K562 (cell line): ENCODE measurements around the gene CPOX. TPM values are rescaled to one million over a fixed set of nuclear protein-coding genes. Genes with fewer than 3 reads are reported as not detected.

Experiments
- ATAC-seq: fragments of 200-7000 bp; cut with Tn5 transposase; 3 replicates; pipeline ENCODE4 v1.9.1; 2020; ENCODE audit warnings: moderate library complexity
- BruUV-seq: library from RNA; stranded (reverse); fragments of 400-500 nt; replicated peaks from 2 replicates; lab custom pipeline; 2021; lab: Mats Ljungman, UMichigan
- CTCF ChIA-PET: fragments of 300-600 bp; formaldehyde crosslinking; extraction: SDS; loops from one replicate; lab custom pipeline; 2021; ENCODE audit warnings: low intra/inter-chr PET ratio; lab: Yijun Ruan, JAX
- POLR2A ChIA-PET: fragments of 300-600, 350-650 bp; sonication (Branson Sonifier 250); formaldehyde crosslinking; extraction: SDS; loops from one replicate; lab custom pipeline; 2021; ENCODE audit warnings: antibody characterized with exemption, inconsistent platforms; lab: Yijun Ruan, JAX
- DNase-seq, 4 experiments: peaks; one replicate each; pipeline versions ENCODE4 v3.0.0 to v3.0.0-alpha.2; 2011 to 2018; ENCODE audit warnings: low spot score in 3 of 4, mixed read lengths in 3 of 4; ENCODE audit errors: extremely low read depth in 1 of 4
- FAIRE-seq: peaks from 2 replicates; lab custom pipeline; 2011; peaks lifted over from hg19 to GRCh38; lab: Jason Lieb, UNC
- H2AFZ ChIP-seq: 2 replicates; pipeline ENCODE4 v1.6.0; 2011; ENCODE audit warnings: low read depth, low read length, control low read depth, inconsistent platforms
- H3K27ac ChIP-seq: fragments of 200-600 bp; 3 replicates; pipeline ENCODE4 v1.8.0; 2011; ENCODE audit warnings: low read depth, mild to moderate bottlenecking, control low read depth, inconsistent platforms, low read length, moderate library complexity, mixed read lengths; ENCODE audit errors: extremely low read depth
- H3K27me3 ChIP-seq, 2 experiments: fragments of 300-600 bp in 1 of 2; 2 replicates in 1 of 2; 3 replicates in 1 of 2; pipeline versions ENCODE4 v1.6.0 to v1.8.0; 2011; ENCODE audit warnings: inconsistent platforms in 2 of 2, low read length in 2 of 2, mild to moderate bottlenecking in 1 of 2, mixed read lengths in 1 of 2, moderate library complexity in 1 of 2; ENCODE audit not compliant: control insufficient read depth in 2 of 2, insufficient read depth in 2 of 2
- H3K36me3 ChIP-seq: fragments of 300-600 bp; 3 replicates; pipeline ENCODE4 v1.8.0; 2011; ENCODE audit warnings: mild to moderate bottlenecking, low read length, inconsistent platforms; ENCODE audit not compliant: control insufficient read depth, insufficient read depth
- H3K4me1 ChIP-seq, 2 experiments: fragments of 200-600 bp in 1 of 2; replicated peaks in 1 of 2; 2 replicates in 1 of 2; 3 replicates in 1 of 2; pipeline versions ENCODE4 v1.5.1 to v1.8.0; 2011; ENCODE audit warnings: inconsistent platforms in 2 of 2, low read length in 2 of 2, mild to moderate bottlenecking in 1 of 2, mixed read lengths in 1 of 2, moderate library complexity in 1 of 2; ENCODE audit not compliant: control insufficient read depth in 2 of 2, insufficient read depth in 2 of 2
- H3K4me2 ChIP-seq: 2 replicates; pipeline ENCODE4 v1.6.1; 2011; ENCODE audit warnings: low read length, control low read depth, inconsistent platforms, mixed read lengths; ENCODE audit not compliant: insufficient read depth
- H3K4me3 ChIP-seq: fragments of 200-600 bp; sonication (generic), shearing (Covaris generic); 2 replicates; pipeline ENCODE4 v1.5.1; 2016; ENCODE audit warnings: control low read depth, inconsistent platforms
- H3K79me2 ChIP-seq: fragments of 200-600 bp; 3 replicates; pipeline ENCODE4 v1.8.0; 2011; ENCODE audit warnings: low read length, inconsistent platforms; ENCODE audit not compliant: control insufficient read depth, insufficient read depth
- H3K9ac ChIP-seq, 2 experiments: 2 replicates each; pipeline versions ENCODE4 v1.6.0 to v1.6.1; 2011; ENCODE audit warnings: low read depth in 2 of 2, low read length in 2 of 2, control low read depth in 1 of 2, inconsistent platforms in 1 of 2, mild to moderate bottlenecking in 1 of 2, mixed read lengths in 1 of 2; ENCODE audit not compliant: insufficient read depth in 1 of 2
- H3K9me1 ChIP-seq: one replicate; pipeline ENCODE4 v1.6.0; 2011; ENCODE audit warnings: inconsistent platforms, mild to moderate bottlenecking, low read length, moderate library complexity; ENCODE audit not compliant: control insufficient read depth, insufficient read depth
- H3K9me3 ChIP-seq: replicated peaks from 2 replicates; pipeline ENCODE4 v1.5.1; 2011; ENCODE audit warnings: low read depth, low read length, inconsistent platforms; ENCODE audit not compliant: control insufficient read depth, insufficient read depth
- H4K20me1 ChIP-seq: replicated peaks from 2 replicates; pipeline ENCODE4 v1.6.1; 2011; ENCODE audit warnings: low read length, inconsistent platforms, mixed read lengths; ENCODE audit not compliant: control insufficient read depth, insufficient read depth
- BRD9 ChIP-seq: fragments of 450-650 bp; IDR thresholded peaks from 2 replicates; pipeline ENCODE4 v1.6.1; 2018; ENCODE audit warnings: low read depth; ENCODE audit not compliant: partially characterized antibody
- CHD2 ChIP-seq: IDR thresholded peaks from 2 replicates; pipeline ENCODE4 v1.6.1; 2011; ENCODE audit warnings: low read depth, low read length
- FOSL1 ChIP-seq: fragments of 200-800 bp; sonication (Bioruptor generic); conservative IDR thresholded peaks from 2 replicates; pipeline ENCODE4 v1.6.1; 2016; ENCODE audit warnings: missing genetic modification characterization, missing compliant biosample characterization
- MTF1 ChIP-seq: fragments of 250-450 bp; sonication (Bioruptor Pico); IDR thresholded peaks from 2 replicates; pipeline ENCODE4 v1.9.0; 2021; ENCODE audit warnings: moderate library complexity, mild to moderate bottlenecking, inconsistent platforms, borderline replicate concordance
- STAT5A ChIP-seq: IDR thresholded peaks from 2 replicates; pipeline ENCODE4 v1.6.1; 2012; ENCODE audit warnings: low read length, inconsistent platforms, borderline replicate concordance
- ZNF408 ChIP-seq: fragments of 250-450 bp; sonication (Bioruptor Pico); IDR thresholded peaks from 2 replicates; pipeline ENCODE4 v1.4.0; 2020; ENCODE audit warnings: low read depth, mild to moderate bottlenecking, moderate library complexity
- ZNF644 ChIP-seq: fragments of 200-800 bp; sonication (Bioruptor generic); IDR thresholded peaks from 2 replicates; pipeline ENCODE4 v1.6.1; 2016; ENCODE audit warnings: low read depth, missing genetic modification characterization, missing compliant biosample characterization
- ZNF707 ChIP-seq: fragments of 250-450 bp; sonication (Bioruptor Pico); conservative IDR thresholded peaks from 2 replicates; pipeline ENCODE4 v1.8.0; 2022; ENCODE audit warnings: inconsistent platforms, mild to moderate bottlenecking, moderate library complexity
- WGBS: fragments of 100-300 bp; shearing (Covaris generic); methylation state at CpG from one replicate; pipeline ENCODE4 v1.1.6; 2016; ENCODE audit warnings: low coverage, mixed read lengths; ENCODE audit not compliant: insufficient coverage; ENCODE audit errors: missing lambda C conversion rate; 5-methylcytosine and 5-hydroxymethylcytosine counted together
- in situ Hi-C: fragments of 300-500 bp; cut with MboI; formaldehyde crosslinking; loops from 4 replicates; pipeline ENCODE4 v1.15.0; 2018; ENCODE audit warnings: inconsistent platforms, mixed read lengths
- intact Hi-C: fragments of 100-400 bp; cut with micrococcal nuclease; formaldehyde crosslinking; loops from 2 replicates; pipeline ENCODE4 v1.14.2; 2022
- polyA plus RNA-seq, 8 experiments: library from polyadenylated mRNA; depleted of rRNA in 4 of 8; stranded (reverse) in 5 of 8; unstranded in 3 of 8; fragments of >200 nt; fragmentation: Nextera tagmentation in 2 of 8; fragmentation: Illumina TruSeq in 1 of 8; extraction: Ambion mirVana in 2 of 8; extraction: Trizol in 1 of 8; gene quantifications; 2 replicates each; pipeline versions ENCODE4 v1.2.1 to v1.2.3, GENCODE V29; 2011 to 2014; ENCODE audit warnings: inconsistent platforms in 1 of 8, missing spikeins in 1 of 8
- total RNA-seq, 7 experiments: library from RNA; depleted of rRNA in 6 of 7; stranded (reverse); fragments of >200 nt in 6 of 7; fragmentation: Illumina TruSeq in 2 of 7; extraction: Trizol in 2 of 7; gene quantifications; 2 replicates each; pipeline versions ENCODE4 v1.2.1 to v1.2.3, GENCODE V29; 2011 to 2021; ENCODE audit warnings: low replicate concordance in 1 of 7
- TF ChIP-seq, protein P1 (sequence below): fragments of 250-450 bp; sonication (Bioruptor Pico); IDR thresholded peaks from 2 replicates; pipeline ENCODE4 v1.9.0; 2021; ENCODE audit warnings: mild to moderate bottlenecking
- TF ChIP-seq, protein P2 (sequence below): sonication (generic); formaldehyde crosslinking; IDR thresholded peaks from 2 replicates; pipeline ENCODE4 v1.5.0; 2020; ENCODE audit warnings: missing genetic modification reagents

CPOX gene
- total and polyA plus RNA-seq, 9 of the 15 experiments (the other 6 are each of a cell fraction or from before 2014, with no cell fraction given) = 14.6 to 82.1 (median 24.8) TPM

DNA sequence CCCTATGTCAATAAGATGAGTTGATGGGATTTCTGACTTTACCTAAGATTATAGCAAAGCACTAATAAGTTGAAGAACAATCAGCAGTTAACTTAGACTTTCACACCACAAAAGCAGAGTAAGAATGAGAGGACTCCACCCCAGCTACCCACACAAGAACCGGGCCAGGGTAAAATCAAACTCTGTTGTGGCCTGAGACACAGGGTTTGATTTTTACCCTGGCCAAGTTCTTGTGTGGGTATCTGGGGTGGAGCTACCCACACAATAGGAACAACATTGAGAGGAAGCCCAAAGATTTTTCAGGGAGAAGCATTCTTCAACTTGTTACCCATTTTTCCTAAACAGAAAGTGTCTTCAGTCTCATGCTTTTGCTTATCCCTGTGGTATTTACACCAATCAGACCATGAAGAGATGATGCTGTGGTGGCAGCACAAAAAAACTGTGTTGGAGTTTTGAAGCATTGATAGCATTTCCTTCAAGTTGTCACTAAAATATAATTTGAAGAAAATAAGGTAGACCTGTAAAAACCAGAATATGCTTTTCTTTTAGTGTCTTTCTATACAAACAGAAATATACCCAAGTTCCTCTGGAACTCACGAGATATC, 25.6 kb downstream of the CPOX start:
- no peak for FAIRE-seq
- POLR2A ChIA-PET = no interaction called here
- DNase-seq = no peak
- H3K4me1 ChIP-seq = no peaks in the 10 kb centered on the region
- H4K20me1 ChIP-seq = no peaks in the 10 kb centered on the region
- H3K79me2 ChIP-seq = no peaks in the 10 kb centered on the region
- H3K36me3 ChIP-seq = no peaks in the 10 kb centered on the region
- CTCF ChIA-PET = no interaction called here
- no peak overlapping the region for H3K4me2 ChIP-seq
- no TSS peak for BruUV-seq
- no peak for ATAC-seq
- no peak overlapping the region for H3K4me3 ChIP-seq
- 0 out of 2 replicates have a peak overlapping the region, but pooled peaks have one; percentile 32 for H2AFZ ChIP-seq
- WGBS = 31% methylated on average over 2 of the region's 2 CpGs
- H3K27me3 ChIP-seq = no peaks in the 10 kb centered on the region
- in situ Hi-C loops (no loop called here), intact Hi-C loops (loop anchor here (2.0 kb wide), 1 partner anchor 51 kb away; no protein-coding TSS in a partner anchor)
- TF ChIP-seq FOSL1 (tag) = no peak
- TF ChIP-seq ZNF707 (CRISPR knock-in tag) = no peak
- no peak for TF ChIP-seq STAT5A
- no peak for TF ChIP-seq BRD9
- TF ChIP-seq, protein P1, sequence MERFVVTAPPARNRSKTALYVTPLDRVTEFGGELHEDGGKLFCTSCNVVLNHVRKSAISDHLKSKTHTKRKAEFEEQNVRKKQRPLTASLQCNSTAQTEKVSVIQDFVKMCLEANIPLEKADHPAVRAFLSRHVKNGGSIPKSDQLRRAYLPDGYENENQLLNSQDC (CRISPR knock-in tag) = no peak
- TF ChIP-seq ZNF408 (CRISPR knock-in tag) = no peak
- no peak for TF ChIP-seq CHD2
- TF ChIP-seq MTF1 (CRISPR knock-in tag) = no peak
- TF ChIP-seq, protein P2, sequence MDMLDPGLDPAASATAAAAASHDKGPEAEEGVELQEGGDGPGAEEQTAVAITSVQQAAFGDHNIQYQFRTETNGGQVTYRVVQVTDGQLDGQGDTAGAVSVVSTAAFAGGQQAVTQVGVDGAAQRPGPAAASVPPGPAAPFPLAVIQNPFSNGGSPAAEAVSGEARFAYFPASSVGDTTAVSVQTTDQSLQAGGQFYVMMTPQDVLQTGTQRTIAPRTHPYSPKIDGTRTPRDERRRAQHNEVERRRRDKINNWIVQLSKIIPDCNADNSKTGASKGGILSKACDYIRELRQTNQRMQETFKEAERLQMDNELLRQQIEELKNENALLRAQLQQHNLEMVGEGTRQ (CRISPR knock-in tag) = no peak
- no peak for TF ChIP-seq ZNF644 (tag)
- H3K27ac ChIP-seq = no peak overlapping the region
- no peaks in the 10 kb centered on the region for H3K9me3 ChIP-seq
- no peak overlapping the region for H3K9ac ChIP-seq
- no peaks in the 10 kb centered on the region for H3K9me1 ChIP-seq
